ENCODE data around the gene MCM9.

The MCM9 gene

GRCh38 chr6:118932421-118932820 lies 2.5 kb downstream of the MCM9 start:
- DNase-seq (ENCODE audit: low spot score) = no peak

DNA sequence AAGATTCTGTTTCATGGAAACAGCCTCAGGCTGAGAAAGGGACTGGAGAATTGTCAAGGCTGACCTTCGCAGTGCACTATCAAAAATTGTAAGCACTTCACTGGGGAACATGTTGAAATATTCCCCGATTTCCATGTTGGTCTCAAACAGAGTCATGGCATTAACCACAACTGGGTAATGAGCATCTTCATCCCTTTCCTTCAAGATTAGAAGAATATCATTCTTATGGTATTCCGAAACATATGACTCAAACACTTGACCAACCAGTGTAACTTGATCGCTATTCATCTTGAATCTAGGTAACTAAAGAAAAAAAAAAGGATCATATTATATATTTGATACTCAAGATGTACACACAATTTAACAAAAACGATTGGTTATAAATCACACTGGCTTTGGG lies 3.5 kb downstream of the MCM9 start:
- DNase-seq (ENCODE audit: low spot score) = no peak

DNA sequence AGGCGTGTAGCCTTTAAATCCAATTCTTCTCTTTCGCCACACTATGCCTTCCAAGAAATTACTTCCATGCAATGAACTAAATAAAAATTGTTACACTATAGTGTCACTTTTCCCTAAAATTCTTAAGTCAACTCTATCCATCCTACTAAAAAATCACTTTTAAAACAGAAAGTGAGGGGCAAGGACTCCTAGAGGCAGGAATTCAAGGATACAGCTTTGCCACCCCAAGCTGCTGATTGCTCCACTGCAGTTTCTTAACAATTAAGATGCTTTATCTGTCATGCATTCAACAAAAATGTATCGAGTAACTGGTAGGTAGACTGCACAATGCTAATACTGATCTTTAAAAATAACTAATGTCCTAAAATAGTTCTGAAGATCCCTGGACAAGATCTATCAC lies 4.3 kb downstream of the MCM9 start:
- no peak for DNase-seq (ENCODE audit: low spot score)

DNA sequence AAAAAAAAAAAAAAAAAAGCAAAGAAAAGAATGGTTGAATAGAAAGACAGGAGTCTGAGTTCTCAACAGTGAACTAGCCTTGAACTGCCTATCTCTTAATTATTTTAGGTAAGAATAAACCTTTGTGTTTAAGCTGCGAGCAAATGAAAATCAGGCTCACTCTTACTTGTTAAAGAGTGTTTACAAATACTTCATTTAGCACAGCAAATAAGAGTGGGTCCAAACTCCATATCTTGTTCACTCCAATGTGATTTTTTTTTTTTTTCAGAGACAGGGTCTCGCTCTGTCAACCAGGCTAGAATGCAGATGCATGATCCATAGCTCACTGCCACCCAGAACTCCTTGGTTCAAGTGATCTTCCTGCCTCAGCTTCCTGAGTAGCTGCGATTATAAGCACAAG lies 11.9 kb downstream of the MCM9 start:
- DNase-seq (ENCODE audit: low spot score) = no peak

- DNase-seq (ENCODE audit: low spot score) = no peak
Observed at GRCh38 chr6:118921084-118921483, 13.9 kb downstream of the MCM9 start.

- no peak for DNase-seq (ENCODE audit: low spot score)
Observed at GRCh38 chr6:118918329-118918725, 16.6 kb downstream of the MCM9 start.

- DNase-seq (ENCODE audit: low spot score) = no peak
Observed at GRCh38 chr6:118917546-118918328, 17.2 kb downstream of the MCM9 start.

- DNase-seq (ENCODE audit: low spot score) = no peak
Observed at GRCh38 chr6:118914598-118914997, 20.4 kb downstream of the MCM9 start.

GRCh38 chr6:118913161-118913560 lies 21.8 kb downstream of the MCM9 start:
- DNase-seq (ENCODE audit: low spot score) = no peak

- no peak for DNase-seq (ENCODE audit: low spot score)
Observed at GRCh38 chr6:118912646-118913045, 22.3 kb downstream of the MCM9 start.

DNA sequence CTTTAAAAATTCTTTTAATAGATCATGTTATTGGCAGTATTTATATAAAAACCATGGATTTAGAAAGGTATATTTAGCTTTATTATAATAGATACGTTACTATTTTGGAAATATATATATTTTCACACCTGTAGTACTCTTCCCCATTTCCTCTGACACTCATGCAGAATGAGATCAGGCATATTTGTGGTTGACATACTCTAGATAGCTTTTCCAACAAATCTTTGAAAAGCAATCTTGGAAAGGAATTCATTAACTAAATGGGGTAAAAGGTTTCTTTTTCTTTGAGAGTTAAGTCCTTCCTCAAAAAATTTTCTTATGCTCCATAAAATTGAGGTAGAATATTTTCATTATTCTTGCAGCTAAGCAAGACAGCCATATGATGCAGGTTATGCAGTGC lies 26.5 kb downstream of the MCM9 start:
- no peak for DNase-seq (ENCODE audit: low spot score)

DNA sequence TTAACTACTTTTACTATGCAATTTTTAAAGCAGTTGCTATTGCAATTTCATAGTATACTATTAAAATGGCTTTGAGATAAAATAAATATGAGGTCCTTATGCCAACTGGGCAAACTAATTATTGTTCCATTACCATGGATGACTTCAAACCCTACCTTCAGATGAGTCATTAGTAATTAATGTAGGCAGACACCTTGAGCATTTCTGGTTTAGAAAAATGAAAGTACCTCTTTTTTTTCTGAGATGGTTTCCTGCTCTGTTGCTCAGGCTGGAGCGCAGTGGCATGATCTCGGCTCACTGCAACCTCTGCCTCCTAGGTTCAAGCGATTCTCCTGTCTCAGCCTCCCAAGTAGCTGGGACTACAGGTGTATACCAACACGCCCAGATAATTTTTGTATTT lies 29.1 kb downstream of the MCM9 start:
- DNase-seq (ENCODE audit: low spot score) = no peak

DNA sequence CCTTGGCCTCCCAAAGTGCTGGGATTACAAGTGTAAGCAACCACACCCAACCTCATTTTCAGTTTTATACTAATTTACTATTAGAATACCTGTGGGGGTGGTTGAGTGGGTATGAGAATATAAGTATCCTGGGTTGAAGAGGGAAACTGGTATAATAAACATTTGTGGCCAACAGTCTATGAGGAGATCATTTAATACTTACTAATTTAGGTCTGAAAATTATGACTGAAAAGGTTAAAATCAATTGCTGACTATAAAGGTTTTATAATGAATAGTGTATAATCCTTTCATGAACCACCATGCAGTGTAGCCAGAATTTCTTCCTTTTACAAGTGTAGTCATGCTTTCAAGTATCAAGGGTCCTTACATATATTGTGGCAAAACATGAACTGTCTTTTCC lies 29.9 kb downstream of the MCM9 start:
- no peak for DNase-seq (ENCODE audit: low spot score)

DNA sequence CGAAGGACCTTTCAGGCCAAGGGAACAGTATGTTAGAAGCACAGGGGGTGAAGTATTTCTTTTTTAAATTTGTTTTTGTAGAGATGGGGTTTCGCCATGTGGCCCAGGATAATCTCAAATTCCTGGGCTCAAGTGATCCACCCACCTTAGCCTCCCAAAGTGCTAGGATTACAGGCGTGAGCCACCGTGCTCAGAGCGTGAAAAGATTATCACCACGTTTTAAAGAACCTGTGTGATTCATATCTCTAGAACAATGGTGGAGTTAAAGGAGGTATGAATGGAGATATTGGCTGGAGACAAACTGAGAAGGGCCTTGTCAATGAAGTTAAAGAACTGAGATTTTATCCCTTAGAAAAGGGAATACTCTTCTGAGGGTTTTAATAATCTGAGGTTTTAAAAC lies 31.3 kb downstream of the MCM9 start:
- DNase-seq (ENCODE audit: low spot score) = no peak

- no peak for DNase-seq (ENCODE audit: low spot score)
Observed at GRCh38 chr6:118903138-118903537, 31.8 kb downstream of the MCM9 start.

DNA sequence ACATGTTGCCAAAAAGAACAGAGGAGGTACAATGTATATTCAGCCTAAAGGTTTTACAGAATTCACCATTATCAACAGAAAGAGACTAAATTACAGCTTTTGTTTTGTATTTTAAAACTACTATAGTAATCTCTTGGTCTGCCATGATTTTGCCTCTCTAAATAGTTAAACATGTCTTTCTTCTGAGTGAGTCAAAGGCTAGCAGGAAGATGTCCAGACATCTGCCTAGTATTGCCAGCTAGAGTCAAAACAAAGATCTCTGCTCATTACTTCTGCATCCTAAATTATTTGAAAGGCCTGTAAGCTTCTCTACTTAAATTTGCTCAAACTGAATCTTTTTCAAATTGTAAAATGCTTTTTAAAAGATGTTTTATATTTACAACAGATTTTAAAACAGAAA lies 32.2 kb downstream of the MCM9 start:
- DNase-seq (ENCODE audit: low spot score) = no peak

- DNase-seq (ENCODE audit: low spot score) = no peak
Observed at GRCh38 chr6:118899948-118900347, 35.0 kb downstream of the MCM9 start.

- no peak for DNase-seq (ENCODE audit: low spot score)
Observed at GRCh38 chr6:118897386-118897785, 37.6 kb downstream of the MCM9 start.

GRCh38 chr6:118896339-118897136 lies 38.4 kb downstream of the MCM9 start:
- DNase-seq (ENCODE audit: low spot score) = peak; percentile 89

- no peak for DNase-seq (ENCODE audit: low spot score)
Observed at GRCh38 chr6:118895859-118896258, 39.1 kb downstream of the MCM9 start.

DNA sequence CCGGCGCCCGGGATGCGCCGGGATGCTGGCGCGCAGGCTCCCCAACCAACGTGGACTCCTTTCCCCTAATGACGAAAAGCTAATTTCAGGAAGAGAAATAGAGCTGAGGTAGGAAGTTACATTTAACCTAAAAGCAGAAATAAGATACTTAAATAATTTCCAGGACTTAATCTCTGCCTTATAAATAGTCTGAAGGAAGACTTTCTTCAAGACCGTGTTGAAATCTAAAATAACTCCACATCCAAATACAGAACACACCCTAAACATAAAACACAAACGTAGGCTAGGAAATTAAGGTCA lies 39.7 kb downstream of the MCM9 start:
- DNase-seq (ENCODE audit: low spot score) = peak; percentile 49

GRCh38 chr6:118894425-118895260 lies 40.3 kb downstream of the MCM9 start:
- peak; percentile 51 for DNase-seq (ENCODE audit: low spot score)

Measured in RKO (cell line).